K562 (cell line): ENCODE data around the gene CDT1. TPM values are rescaled to one million over a fixed set of nuclear protein-coding genes. Genes with fewer than 3 reads are reported as not detected.

Experiments used
- ATAC-seq: fragments of 200-7000 bp; cut with Tn5 transposase; 3 replicates; pipeline ENCODE4 v1.9.1; 2020; ENCODE audit warnings: moderate library complexity
- BruUV-seq: library from RNA; stranded (reverse); fragments of 400-500 nt; replicated peaks from 2 replicates; lab custom pipeline; 2021; lab: Mats Ljungman, UMichigan
- CTCF ChIA-PET: fragments of 300-600 bp; formaldehyde crosslinking; extraction: SDS; loops from one replicate; lab custom pipeline; 2021; ENCODE audit warnings: low intra/inter-chr PET ratio; lab: Yijun Ruan, JAX
- POLR2A ChIA-PET: fragments of 300-600, 350-650 bp; sonication (Branson Sonifier 250); formaldehyde crosslinking; extraction: SDS; loops from one replicate; lab custom pipeline; 2021; ENCODE audit warnings: antibody characterized with exemption, inconsistent platforms; lab: Yijun Ruan, JAX
- DNase-seq, 4 experiments: peaks; one replicate each; pipeline versions ENCODE4 v3.0.0 to v3.0.0-alpha.2; 2011 to 2018; ENCODE audit warnings: low spot score in 3 of 4, mixed read lengths in 3 of 4; ENCODE audit errors: extremely low read depth in 1 of 4
- FAIRE-seq: peaks from 2 replicates; lab custom pipeline; 2011; peaks lifted over from hg19 to GRCh38; lab: Jason Lieb, UNC
- H2AFZ ChIP-seq: 2 replicates; pipeline ENCODE4 v1.6.0; 2011; ENCODE audit warnings: low read depth, low read length, control low read depth, inconsistent platforms
- H3K27ac ChIP-seq: fragments of 200-600 bp; 3 replicates; pipeline ENCODE4 v1.8.0; 2011; ENCODE audit warnings: low read depth, mild to moderate bottlenecking, control low read depth, inconsistent platforms, low read length, moderate library complexity, mixed read lengths; ENCODE audit errors: extremely low read depth
- H3K27me3 ChIP-seq, 2 experiments: fragments of 300-600 bp in 1 of 2; 2 replicates in 1 of 2; 3 replicates in 1 of 2; pipeline versions ENCODE4 v1.6.0 to v1.8.0; 2011; ENCODE audit warnings: inconsistent platforms in 2 of 2, low read length in 2 of 2, mild to moderate bottlenecking in 1 of 2, mixed read lengths in 1 of 2, moderate library complexity in 1 of 2; ENCODE audit not compliant: control insufficient read depth in 2 of 2, insufficient read depth in 2 of 2
- H3K36me3 ChIP-seq: fragments of 300-600 bp; 3 replicates; pipeline ENCODE4 v1.8.0; 2011; ENCODE audit warnings: mild to moderate bottlenecking, low read length, inconsistent platforms; ENCODE audit not compliant: control insufficient read depth, insufficient read depth
- H3K4me1 ChIP-seq, 2 experiments: fragments of 200-600 bp in 1 of 2; replicated peaks in 1 of 2; 2 replicates in 1 of 2; 3 replicates in 1 of 2; pipeline versions ENCODE4 v1.5.1 to v1.8.0; 2011; ENCODE audit warnings: inconsistent platforms in 2 of 2, low read length in 2 of 2, mild to moderate bottlenecking in 1 of 2, mixed read lengths in 1 of 2, moderate library complexity in 1 of 2; ENCODE audit not compliant: control insufficient read depth in 2 of 2, insufficient read depth in 2 of 2
- H3K4me2 ChIP-seq: 2 replicates; pipeline ENCODE4 v1.6.1; 2011; ENCODE audit warnings: low read length, control low read depth, inconsistent platforms, mixed read lengths; ENCODE audit not compliant: insufficient read depth
- H3K4me3 ChIP-seq: fragments of 200-600 bp; sonication (generic), shearing (Covaris generic); 2 replicates; pipeline ENCODE4 v1.5.1; 2016; ENCODE audit warnings: control low read depth, inconsistent platforms
- H3K79me2 ChIP-seq: fragments of 200-600 bp; 3 replicates; pipeline ENCODE4 v1.8.0; 2011; ENCODE audit warnings: low read length, inconsistent platforms; ENCODE audit not compliant: control insufficient read depth, insufficient read depth
- H3K9ac ChIP-seq, 2 experiments: 2 replicates each; pipeline versions ENCODE4 v1.6.0 to v1.6.1; 2011; ENCODE audit warnings: low read depth in 2 of 2, low read length in 2 of 2, control low read depth in 1 of 2, inconsistent platforms in 1 of 2, mild to moderate bottlenecking in 1 of 2, mixed read lengths in 1 of 2; ENCODE audit not compliant: insufficient read depth in 1 of 2
- H3K9me1 ChIP-seq: one replicate; pipeline ENCODE4 v1.6.0; 2011; ENCODE audit warnings: inconsistent platforms, mild to moderate bottlenecking, low read length, moderate library complexity; ENCODE audit not compliant: control insufficient read depth, insufficient read depth
- H3K9me3 ChIP-seq: replicated peaks from 2 replicates; pipeline ENCODE4 v1.5.1; 2011; ENCODE audit warnings: low read depth, low read length, inconsistent platforms; ENCODE audit not compliant: control insufficient read depth, insufficient read depth
- H4K20me1 ChIP-seq: replicated peaks from 2 replicates; pipeline ENCODE4 v1.6.1; 2011; ENCODE audit warnings: low read length, inconsistent platforms, mixed read lengths; ENCODE audit not compliant: control insufficient read depth, insufficient read depth
- ARHGAP35 ChIP-seq: fragments of 450-650 bp; IDR thresholded peaks from 2 replicates; pipeline ENCODE4 v1.6.1; 2018; ENCODE audit not compliant: partially characterized antibody
- GABPB1 ChIP-seq: sonication (generic); formaldehyde crosslinking; IDR thresholded peaks from 2 replicates; pipeline ENCODE4 v1.8.0; 2022; ENCODE audit warnings: mild to moderate bottlenecking, missing genetic modification reagents
- MTA3 ChIP-seq: fragments of 450-650 bp; formaldehyde crosslinking; IDR thresholded peaks from 2 replicates; pipeline ENCODE4 v1.6.1; 2017; ENCODE audit warnings: mild to moderate bottlenecking, borderline replicate concordance
- PHF8 ChIP-seq: fragments of 200-600 bp; sonication (generic); IDR thresholded peaks from 2 replicates; pipeline ENCODE4 v1.6.1; 2012; ENCODE audit warnings: mixed run types, mild to moderate bottlenecking, inconsistent platforms, low read length, moderate library complexity, borderline replicate concordance
- PHTF2 ChIP-seq: fragments of 250-450 bp; sonication (Bioruptor Pico); IDR thresholded peaks from 2 replicates; pipeline ENCODE4 v1.5.0; 2021; ENCODE audit warnings: mild to moderate bottlenecking
- PRPF4 ChIP-seq: fragments of 200-400 bp; formaldehyde crosslinking; IDR thresholded peaks from one replicate; pipeline ENCODE4 v1.6.1; 2017; ENCODE audit warnings: low read length, low read depth, mild to moderate bottlenecking; ENCODE audit not compliant: insufficient read depth, poor library complexity, severe bottlenecking
- PTRF ChIP-seq: fragments of 450-650 bp; IDR thresholded peaks from 2 replicates; pipeline ENCODE4 v1.6.1; 2016; ENCODE audit warnings: mild to moderate bottlenecking, missing genetic modification characterization, missing compliant biosample characterization
- RAD21 ChIP-seq, 2 experiments: fragments of 250-450 bp in 1 of 2; fragments of 450-650 bp in 1 of 2; sonication (Bioruptor Pico) in 1 of 2; formaldehyde crosslinking in 1 of 2; IDR thresholded peaks in 1 of 2; conservative IDR thresholded peaks in 1 of 2; 2 replicates each; pipeline versions ENCODE4 v1.4.0 to v1.8.0; 2020 to 2022; ENCODE audit warnings: mild to moderate bottlenecking in 2 of 2, moderate library complexity in 1 of 2
- RNF2 ChIP-seq: sonication (generic); IDR thresholded peaks from 2 replicates; pipeline ENCODE4 v1.6.1; 2016
- SMARCA4 ChIP-seq: fragments of 450-650 bp; IDR thresholded peaks from 2 replicates; pipeline ENCODE4 v1.6.1; 2016
- ZKSCAN8 ChIP-seq: fragments of 200-800 bp; sonication (Bioruptor generic); IDR thresholded peaks from 2 replicates; pipeline ENCODE4 v1.6.1; 2016; ENCODE audit warnings: missing genetic modification characterization, missing compliant biosample characterization
- WGBS: fragments of 100-300 bp; shearing (Covaris generic); methylation state at CpG from one replicate; pipeline ENCODE4 v1.1.6; 2016; ENCODE audit warnings: low coverage, mixed read lengths; ENCODE audit not compliant: insufficient coverage; ENCODE audit errors: missing lambda C conversion rate; 5-methylcytosine and 5-hydroxymethylcytosine counted together
- in situ Hi-C: fragments of 300-500 bp; cut with MboI; formaldehyde crosslinking; loops from 4 replicates; pipeline ENCODE4 v1.15.0; 2018; ENCODE audit warnings: inconsistent platforms, mixed read lengths
- intact Hi-C: fragments of 100-400 bp; cut with micrococcal nuclease; formaldehyde crosslinking; loops from 2 replicates; pipeline ENCODE4 v1.14.2; 2022
- polyA plus RNA-seq, 8 experiments: library from polyadenylated mRNA; depleted of rRNA in 4 of 8; stranded (reverse) in 5 of 8; unstranded in 3 of 8; fragments of >200 nt; fragmentation: Nextera tagmentation in 2 of 8; fragmentation: Illumina TruSeq in 1 of 8; extraction: Ambion mirVana in 2 of 8; extraction: Trizol in 1 of 8; gene quantifications; 2 replicates each; pipeline versions ENCODE4 v1.2.1 to v1.2.3, GENCODE V29; 2011 to 2014; ENCODE audit warnings: inconsistent platforms in 1 of 8, missing spikeins in 1 of 8
- total RNA-seq, 7 experiments: library from RNA; depleted of rRNA in 6 of 7; stranded (reverse); fragments of >200 nt in 6 of 7; fragmentation: Illumina TruSeq in 2 of 7; extraction: Trizol in 2 of 7; gene quantifications; 2 replicates each; pipeline versions ENCODE4 v1.2.1 to v1.2.3, GENCODE V29; 2011 to 2021; ENCODE audit warnings: low replicate concordance in 1 of 7
- TF ChIP-seq, protein P1 (sequence below): fragments of 250-450 bp; sonication (Bioruptor Pico); IDR thresholded peaks from 2 replicates; pipeline ENCODE4 v1.8.0; 2021; ENCODE audit warnings: moderate library complexity, mild to moderate bottlenecking, inconsistent platforms
- TF ChIP-seq, protein P2 (sequence below), 2 experiments: fragments of 450-650 bp; IDR thresholded peaks; 2 replicates each; pipeline ENCODE4 v1.6.1; 2018; ENCODE audit warnings: mild to moderate bottlenecking in 2 of 2, low read depth in 1 of 2; ENCODE audit not compliant: partially characterized antibody in 2 of 2

CDT1 gene
- total and polyA plus RNA-seq, 9 of the 15 experiments (the other 6 are each of a cell fraction or from before 2014, with no cell fraction given) = 0.92 to 178 (median 14.2) TPM

DNA sequence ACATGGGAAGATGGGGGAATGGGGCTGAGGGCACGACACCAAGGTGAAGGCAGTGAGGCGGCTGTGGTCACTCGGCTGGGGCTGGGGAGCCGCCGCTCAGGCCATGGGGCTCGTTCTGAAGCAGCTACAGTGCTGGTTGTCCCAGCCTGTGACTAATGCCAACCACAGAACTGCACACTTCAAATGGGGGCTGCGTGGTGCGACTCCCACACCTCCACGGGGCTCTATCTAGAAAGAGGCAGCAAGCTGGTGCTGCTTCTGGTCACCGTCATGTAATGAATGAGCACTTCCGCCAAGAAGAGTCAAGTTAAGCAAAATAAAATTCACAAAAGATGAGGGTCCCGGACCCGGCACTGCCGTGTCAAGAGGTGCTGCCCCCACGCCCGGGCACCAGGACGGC lies 33.2 kb downstream of the CDT1 start:
- CTCF ChIA-PET = no interaction called here
- FAIRE-seq (no peak), DNase-seq (no peak), ATAC-seq (no peak)
- no peak overlapping the region; a peak in 1 of 4 replicates for H3K9ac ChIP-seq
- H4K20me1 ChIP-seq = no peaks in the 10 kb centered on the region
- in situ Hi-C loops (no loop called here), intact Hi-C loops (no loop called here)
- no peak for TF ChIP-seq ZKSCAN8 (CRISPR knock-in tag)
- TF ChIP-seq, protein P1, sequence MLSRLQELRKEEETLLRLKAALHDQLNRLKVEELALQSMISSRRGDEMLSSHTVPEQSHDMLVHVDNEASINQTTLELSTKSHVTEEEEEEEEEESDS (CRISPR knock-in tag) = no peak
- TF ChIP-seq RAD21 (CRISPR knock-in tag; conservative IDR thresholded peaks at IDR 0.05 in 1 of 2, IDR thresholded peaks at IDR 0.05 in 1 of 2) = no peak
- H2AFZ ChIP-seq = no peak overlapping the region
- no peaks in the 10 kb centered on the region for H3K79me2 ChIP-seq
- BruUV-seq = no TSS peak
- no peaks in the 10 kb centered on the region for H3K9me1 ChIP-seq
- H3K27me3 ChIP-seq = no peaks in the 10 kb centered on the region
- WGBS = 46% methylated on average over 12 of the region's 17 CpGs
- peaks cover 0 to 44% of the 10 kb centered on the region in 2 experiments; a peak in 2 of 5 replicates for H3K4me1 ChIP-seq
- POLR2A ChIA-PET = no interaction called here
- no peak overlapping the region for H3K4me2 ChIP-seq
- no peak overlapping the region for H3K4me3 ChIP-seq
- no peaks in the 10 kb centered on the region; the same call in 2 of the 3 replicates for H3K36me3 ChIP-seq
- no peaks in the 10 kb centered on the region for H3K9me3 ChIP-seq
- no peak overlapping the region for H3K27ac ChIP-seq

DNA sequence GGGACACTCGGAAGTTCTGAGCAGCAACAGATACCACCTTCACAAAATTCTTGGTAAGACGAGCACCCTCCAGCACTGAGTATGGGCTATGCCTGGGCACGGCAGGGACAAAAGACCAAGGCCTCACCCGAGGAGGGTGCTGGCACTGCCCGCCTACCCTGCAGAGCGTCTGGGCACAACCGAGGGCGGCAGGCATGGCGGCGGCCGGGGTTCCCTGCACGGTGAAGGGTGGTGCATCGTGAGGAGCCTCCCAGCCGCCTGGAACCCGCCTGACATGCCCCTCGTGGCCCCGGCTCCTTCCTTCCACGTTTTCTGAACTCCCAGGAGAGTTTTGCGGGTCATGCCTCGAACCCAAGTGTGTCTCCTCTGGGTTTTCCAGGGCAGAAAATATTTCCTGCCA lies 34.2 kb downstream of the CDT1 start:
- no peak overlapping the region for H3K9ac ChIP-seq
- ChIA-PET POLR2A (no interaction called here), CTCF (no interaction called here)
- no peak overlapping the region for H3K4me3 ChIP-seq
- H3K79me2 ChIP-seq = no peaks in the 10 kb centered on the region
- H3K4me2 ChIP-seq = no peak overlapping the region
- H3K4me1 ChIP-seq = peaks cover 0 to 47% of the 10 kb centered on the region in 2 experiments; a peak in 2 of 5 replicates
- DNase-seq (no peak), FAIRE-seq (no peak), ATAC-seq (no peak)
- no peak overlapping the region for H2AFZ ChIP-seq
- intact Hi-C loops (no loop called here), in situ Hi-C loops (no loop called here)
- no peaks in the 10 kb centered on the region for H3K9me3 ChIP-seq
- H3K27ac ChIP-seq = no peak overlapping the region
- H4K20me1 ChIP-seq = no peaks in the 10 kb centered on the region
- no peaks in the 10 kb centered on the region; the same call in 2 of the 3 replicates for H3K36me3 ChIP-seq
- BruUV-seq = no TSS peak
- H3K27me3 ChIP-seq = no peaks in the 10 kb centered on the region
- H3K9me1 ChIP-seq = no peaks in the 10 kb centered on the region
- 81% methylated on average over 18 of the region's 20 CpGs for WGBS
- TF ChIP-seq PHTF2 (no peak), MTA3 (no peak), SMARCA4 (no peak), PRPF4 (no peak), RNF2 (no peak), PTRF (no peak), PHF8 (no peak), ARHGAP35 (no peak), GABPB1 (CRISPR knock-in tag) (no peak)
- TF ChIP-seq, protein P2, sequence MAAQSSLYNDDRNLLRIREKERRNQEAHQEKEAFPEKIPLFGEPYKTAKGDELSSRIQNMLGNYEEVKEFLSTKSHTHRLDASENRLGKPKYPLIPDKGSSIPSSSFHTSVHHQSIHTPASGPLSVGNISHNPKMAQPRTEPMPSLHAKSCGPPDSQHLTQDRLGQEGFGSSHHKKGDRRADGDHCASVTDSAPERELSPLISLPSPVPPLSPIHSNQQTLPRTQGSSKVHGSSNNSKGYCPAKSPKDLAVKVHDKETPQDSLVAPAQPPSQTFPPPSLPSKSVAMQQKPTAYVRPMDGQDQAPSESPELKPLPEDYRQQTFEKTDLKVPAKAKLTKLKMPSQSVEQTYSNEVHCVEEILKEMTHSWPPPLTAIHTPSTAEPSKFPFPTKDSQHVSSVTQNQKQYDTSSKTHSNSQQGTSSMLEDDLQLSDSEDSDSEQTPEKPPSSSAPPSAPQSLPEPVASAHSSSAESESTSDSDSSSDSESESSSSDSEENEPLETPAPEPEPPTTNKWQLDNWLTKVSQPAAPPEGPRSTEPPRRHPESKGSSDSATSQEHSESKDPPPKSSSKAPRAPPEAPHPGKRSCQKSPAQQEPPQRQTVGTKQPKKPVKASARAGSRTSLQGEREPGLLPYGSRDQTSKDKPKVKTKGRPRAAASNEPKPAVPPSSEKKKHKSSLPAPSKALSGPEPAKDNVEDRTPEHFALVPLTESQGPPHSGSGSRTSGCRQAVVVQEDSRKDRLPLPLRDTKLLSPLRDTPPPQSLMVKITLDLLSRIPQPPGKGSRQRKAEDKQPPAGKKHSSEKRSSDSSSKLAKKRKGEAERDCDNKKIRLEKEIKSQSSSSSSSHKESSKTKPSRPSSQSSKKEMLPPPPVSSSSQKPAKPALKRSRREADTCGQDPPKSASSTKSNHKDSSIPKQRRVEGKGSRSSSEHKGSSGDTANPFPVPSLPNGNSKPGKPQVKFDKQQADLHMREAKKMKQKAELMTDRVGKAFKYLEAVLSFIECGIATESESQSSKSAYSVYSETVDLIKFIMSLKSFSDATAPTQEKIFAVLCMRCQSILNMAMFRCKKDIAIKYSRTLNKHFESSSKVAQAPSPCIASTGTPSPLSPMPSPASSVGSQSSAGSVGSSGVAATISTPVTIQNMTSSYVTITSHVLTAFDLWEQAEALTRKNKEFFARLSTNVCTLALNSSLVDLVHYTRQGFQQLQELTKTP (IDR thresholded peaks at IDR 0.05; ENCODE audit: low read depth in 1 of 2, partially characterized antibody in 2 of 2) = no peak
